Liver (tissue), 9 donors: ENCODE data around the gene MAP3K15. TPM values are rescaled to one million over a fixed set of nuclear protein-coding genes. Genes with fewer than 3 reads are reported as not detected.

Experiments
- DNase-seq: peaks from one replicate; pipeline ENCODE4 v3.0.0-alpha.2; 2017; ENCODE audit warnings: low spot score
- H3K27ac ChIP-seq, 2 donors: one replicate each; pipeline ENCODE4 v1.7.0; 2013; ENCODE audit warnings: inconsistent platforms in 2 of 2, low read length in 2 of 2, control low read depth in 1 of 2, low read depth in 1 of 2, mild to moderate bottlenecking in 1 of 2
- H3K27me3 ChIP-seq, 4 donors: one replicate each; pipeline versions ENCODE4 v1.6.1 to v1.7.0; 2013; ENCODE audit warnings: low read length in 3 of 4, inconsistent platforms in 1 of 4, mild to moderate bottlenecking in 1 of 4, moderate library complexity in 1 of 4; ENCODE audit not compliant: control insufficient read depth in 4 of 4, insufficient read depth in 4 of 4
- H3K36me3 ChIP-seq, 4 donors: one replicate each; pipeline versions ENCODE4 v1.6.1 to v1.7.0; 2013; ENCODE audit warnings: low read length in 3 of 4, mild to moderate bottlenecking in 3 of 4, low read depth in 1 of 4, moderate library complexity in 1 of 4; ENCODE audit not compliant: control insufficient read depth in 4 of 4, insufficient read depth in 3 of 4
- H3K4me1 ChIP-seq, 4 donors: one replicate each; pipeline versions ENCODE4 v1.6.1 to v1.7.0; 2013; ENCODE audit warnings: low read length in 3 of 4, mild to moderate bottlenecking in 3 of 4, moderate library complexity in 1 of 4; ENCODE audit not compliant: control insufficient read depth in 4 of 4, insufficient read depth in 4 of 4
- H3K4me3 ChIP-seq, 3 donors: one replicate each; pipeline versions ENCODE4 v1.6.1 to v1.7.0; 2013; ENCODE audit warnings: low read length in 3 of 3, control low read depth in 1 of 3, low read depth in 1 of 3, mild to moderate bottlenecking in 1 of 3
- H3K9ac ChIP-seq, 2 donors: one replicate each; pipeline ENCODE4 v1.7.0; 2013; ENCODE audit warnings: low read length in 2 of 2, mild to moderate bottlenecking in 2 of 2, moderate library complexity in 2 of 2, control low read depth in 1 of 2, low read depth in 1 of 2
- H3K9me3 ChIP-seq, 4 donors: one replicate each; pipeline versions ENCODE4 v1.6.1 to v1.7.0; 2013; ENCODE audit warnings: low read length in 3 of 4; ENCODE audit not compliant: control insufficient read depth in 4 of 4
- ATF3 ChIP-seq: IDR thresholded peaks from 2 replicates; pipeline ENCODE4 v1.6.1; 2016; ENCODE audit warnings: antibody characterized with exemption
- CTCF ChIP-seq: fragments of 150-350 bp; IDR thresholded peaks from 2 replicates; pipeline ENCODE4 v1.5.1; 2017; ENCODE audit warnings: improper control_type of control experiment, low read depth, low read length; ENCODE audit not compliant: missing input control
- EGR1 ChIP-seq, 2 donors: IDR thresholded peaks; 2 replicates each; pipeline ENCODE4 v1.6.1; 2016 to 2018; ENCODE audit warnings: antibody characterized with exemption in 2 of 2, low read depth in 2 of 2
- FOXA1 ChIP-seq: IDR thresholded peaks from 2 replicates; pipeline ENCODE4 v1.6.1; 2016; ENCODE audit warnings: antibody characterized with exemption
- FOXA2 ChIP-seq: IDR thresholded peaks from 2 replicates; pipeline ENCODE4 v1.6.1; 2016; ENCODE audit warnings: antibody characterized with exemption
- GABPA ChIP-seq, 2 donors: IDR thresholded peaks in 1 of 2; conservative IDR thresholded peaks in 1 of 2; 2 replicates each; pipeline ENCODE4 v1.6.1; 2016; ENCODE audit warnings: antibody characterized with exemption in 2 of 2, mild to moderate bottlenecking in 1 of 2, moderate library complexity in 1 of 2
- HNF4A ChIP-seq, 2 donors: conservative IDR thresholded peaks; 2 replicates each; pipeline ENCODE4 v1.6.1; 2016; ENCODE audit warnings: antibody characterized with exemption in 2 of 2, mild to moderate bottlenecking in 2 of 2
- HNF4G ChIP-seq: IDR thresholded peaks from 2 replicates; pipeline ENCODE4 v1.6.1; 2016; ENCODE audit warnings: antibody characterized with exemption
- JUND ChIP-seq, 2 donors: IDR thresholded peaks; 2 replicates each; pipeline ENCODE4 v1.6.1; 2016; ENCODE audit warnings: antibody characterized with exemption in 2 of 2
- NR2F2 ChIP-seq: IDR thresholded peaks from 2 replicates; pipeline ENCODE4 v1.6.1; 2016; ENCODE audit warnings: antibody characterized with exemption
- RAD21 ChIP-seq, 2 donors: IDR thresholded peaks; 2 replicates each; pipeline ENCODE4 v1.6.1; 2016; ENCODE audit warnings: antibody characterized with exemption in 2 of 2, mild to moderate bottlenecking in 2 of 2
- REST ChIP-seq: IDR thresholded peaks from 2 replicates; pipeline ENCODE4 v1.6.1; 2016; ENCODE audit warnings: antibody characterized with exemption, mild to moderate bottlenecking
- RXRA ChIP-seq, 2 donors: IDR thresholded peaks; 2 replicates each; pipeline ENCODE4 v1.6.1; 2017 to 2018; ENCODE audit warnings: antibody characterized with exemption in 2 of 2, mild to moderate bottlenecking in 1 of 2
- SP1 ChIP-seq: IDR thresholded peaks from 2 replicates; pipeline ENCODE4 v1.6.1; 2018; ENCODE audit warnings: antibody characterized with exemption, mild to moderate bottlenecking
- TAF1 ChIP-seq: conservative IDR thresholded peaks from 2 replicates; pipeline ENCODE4 v1.6.1; 2016; ENCODE audit warnings: antibody characterized with exemption, mild to moderate bottlenecking
- YY1 ChIP-seq: IDR thresholded peaks from 2 replicates; pipeline ENCODE4 v1.6.1; 2016; ENCODE audit warnings: antibody characterized with exemption, mild to moderate bottlenecking
- WGBS: extraction: QIAGEN DNeasy Blood & Tissue Kit; methylation state at CpG from one replicate; pipeline ENCODE4 v1.1.7; 2013; 5-methylcytosine and 5-hydroxymethylcytosine counted together
- polyA plus RNA-seq, 2 donors: library from polyadenylated mRNA; stranded (reverse) in 1 of 2; unstranded in 1 of 2; fragments of 200-250 nt in 1 of 2; fragments of >200 nt in 1 of 2; fragmentation: Nextera tagmentation in 1 of 2; extraction: Ambion mirVana in 1 of 2; gene quantifications; one replicate each; pipeline versions ENCODE4 v1.2.1 to v1.2.3, GENCODE V29; 2013 to 2015
- total RNA-seq, 2 donors: library from RNA; depleted of rRNA; stranded (reverse); fragments of >200 nt; gene quantifications; one replicate each; pipeline ENCODE4 v1.2.3, GENCODE V29; 2014
- TF ChIP-seq, protein P1 (sequence below): IDR thresholded peaks from 2 replicates; pipeline ENCODE4 v1.6.1; 2016; ENCODE audit warnings: antibody characterized with exemption
- TF ChIP-seq, protein P2 (sequence below): IDR thresholded peaks from 2 replicates; pipeline ENCODE4 v1.6.1; 2016; ENCODE audit warnings: antibody characterized with exemption
- donor health status: healthy.
- donor health status: healthy.
- donor health status: healthy.
- donor health status: healthy.
- donor health status: healthy.

MAP3K15 gene
- total and polyA plus RNA-seq, 4 donors, result 0.09 to 0.28 TPM; not detected in 2

DNA sequence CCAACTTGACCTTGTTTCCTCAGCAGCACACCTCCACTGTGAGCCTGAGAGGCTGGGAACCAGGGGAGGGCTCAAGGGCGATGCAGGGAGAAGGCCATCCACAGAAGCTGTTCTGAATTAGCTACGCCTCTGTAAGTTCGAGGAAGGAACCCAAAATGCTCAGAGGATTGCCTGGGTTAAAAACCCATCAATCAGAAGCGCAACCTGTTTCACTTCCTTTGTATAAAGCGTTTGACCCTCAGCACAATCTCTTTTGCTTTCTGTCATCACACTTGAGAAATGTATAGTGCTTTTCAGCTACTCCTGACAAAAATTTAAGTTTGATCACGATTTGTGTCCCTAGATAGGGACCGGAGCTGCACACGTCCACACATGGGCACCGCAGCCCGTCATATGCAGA is 48.0 kb upstream of the MAP3K15 start:
- 90% methylated on average over 10 of the region's 10 CpGs for WGBS
- Histone ChIP-seq H3K27ac (no peak overlapping the region), H3K4me3 (no peak overlapping the region), H3K36me3 (no peaks in the 10 kb centered on the region), H3K9me3 (no peaks in the 10 kb centered on the region), H3K4me1 (peaks cover 0 to 2% (median 0%) of the 10 kb centered on the region in 4 donors), H3K27me3 (no peaks in the 10 kb centered on the region), H3K9ac (no peak overlapping the region)
- TF ChIP-seq, protein P1, sequence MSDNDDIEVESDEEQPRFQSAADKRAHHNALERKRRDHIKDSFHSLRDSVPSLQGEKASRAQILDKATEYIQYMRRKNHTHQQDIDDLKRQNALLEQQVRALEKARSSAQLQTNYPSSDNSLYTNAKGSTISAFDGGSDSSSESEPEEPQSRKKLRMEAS, result no peak
- TF ChIP-seq ATF3, result no peak
- TF ChIP-seq NR2F2, result no peak
- TF ChIP-seq RXRA (IDR thresholded peaks at IDR 0.05), result no peak
- TF ChIP-seq HNF4A (conservative IDR thresholded peaks at IDR 0.05), result no peak
- TF ChIP-seq, protein P2, sequence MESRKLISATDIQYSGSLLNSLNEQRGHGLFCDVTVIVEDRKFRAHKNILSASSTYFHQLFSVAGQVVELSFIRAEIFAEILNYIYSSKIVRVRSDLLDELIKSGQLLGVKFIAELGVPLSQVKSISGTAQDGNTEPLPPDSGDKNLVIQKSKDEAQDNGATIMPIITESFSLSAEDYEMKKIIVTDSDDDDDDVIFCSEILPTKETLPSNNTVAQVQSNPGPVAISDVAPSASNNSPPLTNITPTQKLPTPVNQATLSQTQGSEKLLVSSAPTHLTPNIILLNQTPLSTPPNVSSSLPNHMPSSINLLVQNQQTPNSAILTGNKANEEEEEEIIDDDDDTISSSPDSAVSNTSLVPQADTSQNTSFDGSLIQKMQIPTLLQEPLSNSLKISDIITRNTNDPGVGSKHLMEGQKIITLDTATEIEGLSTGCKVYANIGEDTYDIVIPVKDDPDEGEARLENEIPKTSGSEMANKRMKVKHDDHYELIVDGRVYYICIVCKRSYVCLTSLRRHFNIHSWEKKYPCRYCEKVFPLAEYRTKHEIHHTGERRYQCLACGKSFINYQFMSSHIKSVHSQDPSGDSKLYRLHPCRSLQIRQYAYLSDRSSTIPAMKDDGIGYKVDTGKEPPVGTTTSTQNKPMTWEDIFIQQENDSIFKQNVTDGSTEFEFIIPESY, result no peak
- no peak for TF ChIP-seq YY1
- no peak for TF ChIP-seq GABPA (IDR thresholded peaks at IDR 0.05 in 1 of 2, conservative IDR thresholded peaks at IDR 0.05 in 1 of 2)
- TF ChIP-seq RAD21 (IDR thresholded peaks at IDR 0.05), result no peak
- no peak for TF ChIP-seq REST
- no peak for TF ChIP-seq CTCF
- TF ChIP-seq SP1, result no peak
- TF ChIP-seq FOXA1, result no peak
- no peak for TF ChIP-seq JUND (IDR thresholded peaks at IDR 0.05)
- TF ChIP-seq HNF4G, result no peak
- TF ChIP-seq FOXA2, result no peak
- TF ChIP-seq TAF1, result no peak
- TF ChIP-seq EGR1 (IDR thresholded peaks at IDR 0.05; ENCODE audit: low read depth in 2 of 2), result no peak
- DNase-seq, result no peak
